Stimulated activated CD4-positive, alpha-beta T cell treated with anti-CD3 and anti-CD28 coated beads, Interleukin-1b, Interleukin-23, amount 100 ng/mL, for 4 hours (primary cell): ENCODE results near the gene OSBP2.

ENCODE experiments used
- DNase-seq, 2 donors: peaks; one replicate each; pipeline ENCODE4 v3.0.0-alpha.2; 2020; ENCODE audit warnings: low read depth in 2 of 2

The OSBP2 gene

GRCh38 chr22:30843245-30843644, 148.6 kb downstream of the OSBP2 start:
- DNase-seq, result no peak

- no peak for DNase-seq
Observed at GRCh38 chr22:30847583-30847982, 152.9 kb downstream of the OSBP2 start.

GRCh38 chr22:30855266-30855665, 160.6 kb downstream of the OSBP2 start:
- DNase-seq, result no peak

- DNase-seq, result no peak
Observed at GRCh38 chr22:30855677-30856518, 161.2 kb downstream of the OSBP2 start.

GRCh38 chr22:30856741-30857502, 162.2 kb downstream of the OSBP2 start:
- DNase-seq, result no peak

- DNase-seq, result no peak
Observed at GRCh38 chr22:30857791-30858190, 163.1 kb downstream of the OSBP2 start.

- no peak for DNase-seq
Observed at GRCh38 chr22:30858976-30859713, 164.5 kb downstream of the OSBP2 start.

- no peak for DNase-seq
Observed at GRCh38 chr22:30859714-30860095, 165.0 kb downstream of the OSBP2 start.

GRCh38 chr22:30860176-30861105, 165.8 kb downstream of the OSBP2 start:
- no peak for DNase-seq

- no peak for DNase-seq
Observed at GRCh38 chr22:30861131-30861530, 166.5 kb downstream of the OSBP2 start.

- no peak for DNase-seq
Observed at GRCh38 chr22:30861688-30862552, 167.2 kb downstream of the OSBP2 start.

GRCh38 chr22:30863081-30863833, 168.6 kb downstream of the OSBP2 start:
- no peak for DNase-seq

GRCh38 chr22:30864441-30865420, 170.1 kb downstream of the OSBP2 start:
- no peak for DNase-seq

- DNase-seq, result no peak
Observed at GRCh38 chr22:30865656-30866055, 171.0 kb downstream of the OSBP2 start.

GRCh38 chr22:30866216-30866615, 171.5 kb downstream of the OSBP2 start:
- DNase-seq, result no peak

- DNase-seq, result no peak
Observed at GRCh38 chr22:30866811-30867271, 172.2 kb downstream of the OSBP2 start.

- no peak for DNase-seq
Observed at GRCh38 chr22:30867746-30868662, 173.3 kb downstream of the OSBP2 start.
